GM23248 (cell line): ENCODE results near the gene CEACAM5.

ENCODE experiments used
- EZH2 ChIP-seq: fragments of 200-600 bp; sonication (generic); IDR thresholded peaks from 2 replicates; pipeline ENCODE4 v1.6.1; 2018; ENCODE audit warnings: antibody characterized with exemption, mild to moderate bottlenecking; ENCODE audit not compliant: insufficient read depth, poor library complexity, severe bottlenecking
- EZH2phosphoT487 ChIP-seq: fragments of 200-600 bp; sonication (generic); IDR thresholded peaks from 2 replicates; pipeline ENCODE4 v1.6.1; 2018; ENCODE audit warnings: antibody characterized with exemption, moderate library complexity, mild to moderate bottlenecking, low read depth; ENCODE audit not compliant: insufficient read depth

DNA sequence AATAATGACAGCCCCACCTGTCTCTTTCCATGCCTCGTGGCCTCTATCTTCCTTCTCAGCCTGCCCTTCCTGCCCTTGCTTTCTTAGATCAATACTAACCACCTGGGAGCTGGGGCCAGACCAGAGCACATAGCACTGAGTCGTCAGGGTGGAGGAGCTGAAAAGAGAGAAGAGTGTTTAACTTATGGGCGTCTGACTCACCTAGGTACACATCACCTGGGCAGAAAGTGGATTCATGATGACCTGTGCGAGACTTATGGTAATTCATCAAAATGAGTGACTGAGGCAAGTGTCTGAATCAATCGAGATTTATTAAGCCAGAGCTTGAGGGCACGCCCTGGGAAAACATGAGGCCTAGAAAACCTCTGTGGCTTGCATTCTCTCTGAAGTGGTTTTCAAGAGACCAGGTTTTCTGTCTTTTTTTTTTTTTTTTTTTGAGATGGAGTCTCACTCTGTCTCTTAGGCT is 66.1 kb downstream of the CEACAM5 start:
- TF ChIP-seq EZH2phosphoT487 (no peak), EZH2 (no peak)
